Mesenchymal stem cell (in vitro differentiated cells and primary cell): ENCODE data around the gene ZIC4.

ENCODE experiments used
- DNase-seq: peaks from one replicate; pipeline ENCODE4 v3.0.0-alpha.2; 2013
- H2AFZ ChIP-seq: one replicate; pipeline ENCODE4 v1.6.1; 2013; ENCODE audit warnings: low read depth, mild to moderate bottlenecking, control low read depth, inconsistent platforms, low read length, moderate library complexity
- H2AK5ac ChIP-seq: 2 replicates; pipeline ENCODE4 v1.6.1; 2013; ENCODE audit warnings: low read length, moderate library complexity, mild to moderate bottlenecking, inconsistent platforms; ENCODE audit not compliant: severe bottlenecking
- H2BK120ac ChIP-seq: one replicate; pipeline ENCODE4 v1.6.1; 2013; ENCODE audit warnings: low read depth, mild to moderate bottlenecking, inconsistent platforms, low read length, moderate library complexity
- H2BK12ac ChIP-seq, 2 experiments: one replicate each; pipeline ENCODE4 v1.6.1; 2013; ENCODE audit warnings: inconsistent platforms in 2 of 2, low read length in 2 of 2, mild to moderate bottlenecking in 2 of 2, moderate library complexity in 2 of 2, control low read depth in 1 of 2
- H2BK15ac ChIP-seq: one replicate; pipeline ENCODE4 v1.6.1; 2013; ENCODE audit warnings: mild to moderate bottlenecking, low read depth, inconsistent platforms; ENCODE audit not compliant: poor library complexity, severe bottlenecking
- H2BK5ac ChIP-seq: 2 replicates; pipeline ENCODE4 v1.6.1; 2013; ENCODE audit warnings: low read depth, mild to moderate bottlenecking, low read length, control low read depth, inconsistent platforms; ENCODE audit not compliant: poor library complexity, severe bottlenecking
- H3K14ac ChIP-seq, 2 experiments: one replicate each; pipeline ENCODE4 v1.6.1; 2013; ENCODE audit warnings: inconsistent platforms in 2 of 2, low read length in 2 of 2, control low read depth in 1 of 2, mild to moderate bottlenecking in 1 of 2, moderate library complexity in 1 of 2
- H3K18ac ChIP-seq, 2 experiments: one replicate each; pipeline ENCODE4 v1.6.1; 2013; ENCODE audit warnings: inconsistent platforms in 2 of 2, low read length in 2 of 2, control low read depth in 1 of 2, low read depth in 1 of 2, mild to moderate bottlenecking in 1 of 2
- H3K23ac ChIP-seq, 2 experiments: one replicate each; pipeline ENCODE4 v1.6.1; 2013; ENCODE audit warnings: inconsistent platforms in 2 of 2, low read length in 2 of 2, mild to moderate bottlenecking in 2 of 2, moderate library complexity in 2 of 2, control low read depth in 1 of 2
- H3K27ac ChIP-seq: 2 replicates; pipeline ENCODE4 v1.5.1; 2013; ENCODE audit warnings: mild to moderate bottlenecking, moderate library complexity, low read length, control low read depth, inconsistent platforms; ENCODE audit not compliant: poor library complexity, severe bottlenecking
- H3K27me3 ChIP-seq, 2 experiments: 2 replicates each; pipeline versions ENCODE4 v1.6.1 to v1.7.0; 2013; ENCODE audit warnings: low read length in 2 of 2, mild to moderate bottlenecking in 2 of 2, moderate library complexity in 2 of 2, control low read depth in 1 of 2, inconsistent platforms in 1 of 2; ENCODE audit not compliant: control insufficient read depth in 1 of 2, insufficient read depth in 1 of 2
- H3K36me3 ChIP-seq, 2 experiments: 2 replicates each; pipeline versions ENCODE4 v1.6.1 to v1.7.0; 2013; ENCODE audit warnings: low read length in 2 of 2, control low read depth in 1 of 2, inconsistent platforms in 1 of 2, low read depth in 1 of 2, mild to moderate bottlenecking in 1 of 2; ENCODE audit not compliant: insufficient read depth in 2 of 2, control insufficient read depth in 1 of 2
- H3K4ac ChIP-seq, 2 experiments: one replicate each; pipeline ENCODE4 v1.6.1; 2013; ENCODE audit warnings: inconsistent platforms in 2 of 2, low read length in 2 of 2, mild to moderate bottlenecking in 2 of 2, moderate library complexity in 2 of 2, control low read depth in 1 of 2, low read depth in 1 of 2
- H3K4me1 ChIP-seq: 2 replicates; pipeline ENCODE4 v1.6.1; 2013; ENCODE audit warnings: low read depth, low read length, control low read depth; ENCODE audit not compliant: control insufficient read depth, insufficient read depth
- H3K4me2 ChIP-seq: 2 replicates; pipeline ENCODE4 v1.6.1; 2013; ENCODE audit warnings: low read length, mild to moderate bottlenecking, inconsistent platforms; ENCODE audit not compliant: poor library complexity, severe bottlenecking
- H3K4me3 ChIP-seq, 2 experiments: 2 replicates each; pipeline versions ENCODE4 v1.5.1 to v1.7.0; 2013; ENCODE audit warnings: low read length in 2 of 2, mild to moderate bottlenecking in 2 of 2, control low read depth in 1 of 2, low read depth in 1 of 2; ENCODE audit not compliant: insufficient read depth in 1 of 2
- H3K79me1 ChIP-seq: replicated peaks from 2 replicates; pipeline ENCODE4 v1.6.1; 2013; ENCODE audit warnings: mild to moderate bottlenecking, control low read depth, low read length, inconsistent platforms; ENCODE audit not compliant: poor library complexity, severe bottlenecking
- H3K9ac ChIP-seq: 2 replicates; pipeline ENCODE4 v1.7.0; 2013; ENCODE audit warnings: mild to moderate bottlenecking, low read length, moderate library complexity
- H3K9me3 ChIP-seq: 2 replicates; pipeline ENCODE4 v1.7.0; 2013; ENCODE audit warnings: mild to moderate bottlenecking, low read length; ENCODE audit not compliant: control insufficient read depth
- H4K8ac ChIP-seq: one replicate; pipeline ENCODE4 v1.6.1; 2013; ENCODE audit warnings: inconsistent platforms, mild to moderate bottlenecking, low read length, moderate library complexity
- H4K91ac ChIP-seq: one replicate; pipeline ENCODE4 v1.6.1; 2013; ENCODE audit warnings: mild to moderate bottlenecking, low read length, inconsistent platforms
- WGBS: methylation state at CpG from one replicate; pipeline ENCODE4 v1.1.7; 2013; ENCODE audit warnings: mixed read lengths; 5-methylcytosine and 5-hydroxymethylcytosine counted together

ZIC4 gene

GRCh38 chr3:147414390-147415138 is 8.2 kb upstream of the ZIC4 start:
- H3K4ac ChIP-seq: no peak overlapping the region
- no peak overlapping the region for H3K18ac ChIP-seq
- H3K9me3 ChIP-seq: peaks cover 2% of the 10 kb centered on the region
- H3K79me1 ChIP-seq: no peaks in the 10 kb centered on the region
- H3K14ac ChIP-seq: no peak overlapping the region
- no peak overlapping the region for H4K91ac ChIP-seq
- 20% methylated on average over 11 of the region's 18 CpGs for WGBS
- H2AK5ac ChIP-seq: no peak overlapping the region
- H3K36me3 ChIP-seq: peaks cover 0 to 19% of the 10 kb centered on the region in 2 experiments
- no peak overlapping the region for H3K23ac ChIP-seq
- no peak overlapping the region for H2BK5ac ChIP-seq
- H3K27me3 ChIP-seq: peaks cover 0 to 97% of the 10 kb centered on the region in 2 experiments
- no peak overlapping the region for H4K8ac ChIP-seq
- H2BK12ac ChIP-seq: no peak overlapping the region
- DNase-seq: no peak
- no peak overlapping the region for H3K27ac ChIP-seq
- no peak overlapping the region for H2BK120ac ChIP-seq
- H3K9ac ChIP-seq: no peak overlapping the region
- no peak overlapping the region for H3K4me3 ChIP-seq
- H3K4me2 ChIP-seq: peak overlapping the region; percentile 72
- no peak overlapping the region for H2BK15ac ChIP-seq
- no peak overlapping the region for H2AFZ ChIP-seq
- H3K4me1 ChIP-seq: peaks cover 10% of the 10 kb centered on the region

- DNase-seq: no peak
- Histone ChIP-seq H3K27ac (peak overlapping the region; percentile 53), H3K9me3 (peaks cover 2% of the 10 kb centered on the region), H3K18ac (no peak overlapping the region), H3K4me2 (peak overlapping the region; percentile 75), H3K4ac (no peak overlapping the region), H2AFZ (no peak overlapping the region), H3K9ac (peak overlapping the region; percentile 22), H4K91ac (no peak overlapping the region), H3K79me1 (no peaks in the 10 kb centered on the region), H3K4me3 (peak overlapping the region in 1 of 2 experiments; percentile 75), H3K4me1 (peaks cover 4% of the 10 kb centered on the region), H2BK15ac (no peak overlapping the region), H2BK5ac (peak overlapping the region; percentile 79), H3K27me3 (peaks cover 0 to 97% of the 10 kb centered on the region in 2 experiments), H3K36me3 (peaks cover 0 to 19% of the 10 kb centered on the region in 2 experiments), H4K8ac (no peak overlapping the region), H3K14ac (no peak overlapping the region), H2AK5ac (no peak overlapping the region), H2BK120ac (no peak overlapping the region), H3K23ac (no peak overlapping the region), H2BK12ac (no peak overlapping the region)
- WGBS: 1% methylated on average over 10 of the region's 24 CpGs
Measured at GRCh38 chr3:147413686-147414389, 7.5 kb upstream of the ZIC4 start.

- H2BK12ac ChIP-seq: no peak overlapping the region
- H3K27me3 ChIP-seq: peaks cover 0 to 97% of the 10 kb centered on the region in 2 experiments
- H3K4ac ChIP-seq: no peak overlapping the region
- WGBS: under 1% methylated on average over 37 of the region's 37 CpGs
- H3K36me3 ChIP-seq: peaks cover 0 to 19% of the 10 kb centered on the region in 2 experiments
- no peak overlapping the region for H4K91ac ChIP-seq
- no peak overlapping the region for H2BK15ac ChIP-seq
- no peaks in the 10 kb centered on the region for H3K79me1 ChIP-seq
- H3K27ac ChIP-seq: peak overlapping the region; percentile 53
- no peak overlapping the region for H4K8ac ChIP-seq
- peak overlapping the region; percentile 75 for H3K4me2 ChIP-seq
- H2BK5ac ChIP-seq: peak overlapping the region; percentile 79
- peak overlapping the region; percentile 68 to 75 for H3K4me3 ChIP-seq
- no peak overlapping the region for H3K18ac ChIP-seq
- peaks cover 4% of the 10 kb centered on the region for H3K4me1 ChIP-seq
- DNase-seq: no peak
- peaks cover 2% of the 10 kb centered on the region for H3K9me3 ChIP-seq
- no peak overlapping the region for H2AFZ ChIP-seq
- H2AK5ac ChIP-seq: no peak overlapping the region
- H3K23ac ChIP-seq: no peak overlapping the region
- H3K9ac ChIP-seq: peak overlapping the region; percentile 22
- no peak overlapping the region for H3K14ac ChIP-seq
- H2BK120ac ChIP-seq: no peak overlapping the region
Measured at GRCh38 chr3:147412917-147413685, 6.8 kb upstream of the ZIC4 start.
